H9 (cell line): ENCODE data around the gene TMEM204. TPM values are rescaled to one million over a fixed set of nuclear protein-coding genes. Genes with fewer than 3 reads are reported as not detected.

Experiments used
- DNase-seq: peaks from one replicate; pipeline ENCODE4 v3.0.0-alpha.2; 2017
- H2AFZ ChIP-seq: one replicate; pipeline ENCODE4 v1.6.1; 2013; ENCODE audit warnings: mild to moderate bottlenecking, low read length, control low read depth, moderate library complexity
- H2AK5ac ChIP-seq: 2 replicates; pipeline ENCODE4 v1.6.1; 2013; ENCODE audit warnings: low read length, control low read depth, mixed read lengths; ENCODE audit not compliant: insufficient read length
- H2BK120ac ChIP-seq: one replicate; pipeline ENCODE4 v1.6.1; 2013; ENCODE audit warnings: low read depth, mild to moderate bottlenecking, low read length, control low read depth, inconsistent platforms; ENCODE audit not compliant: poor library complexity, severe bottlenecking
- H2BK12ac ChIP-seq: 2 replicates; pipeline ENCODE4 v1.6.1; 2013; ENCODE audit warnings: low read length, control low read depth, mixed read lengths, low read depth; ENCODE audit not compliant: insufficient read length
- H2BK15ac ChIP-seq: 2 replicates; pipeline ENCODE4 v1.6.1; 2013; ENCODE audit warnings: low read depth, low read length, control low read depth
- H2BK20ac ChIP-seq: one replicate; pipeline ENCODE4 v1.6.1; 2013; ENCODE audit warnings: low read depth, mild to moderate bottlenecking, low read length, control low read depth, inconsistent platforms; ENCODE audit not compliant: poor library complexity, severe bottlenecking
- H2BK5ac ChIP-seq: 2 replicates; pipeline ENCODE4 v1.6.1; 2013; ENCODE audit warnings: low read length, control low read depth, mixed read lengths; ENCODE audit not compliant: insufficient read length
- H3K14ac ChIP-seq: 2 replicates; pipeline ENCODE4 v1.6.1; 2013; ENCODE audit warnings: low read length, control low read depth; ENCODE audit not compliant: insufficient read depth
- H3K18ac ChIP-seq: 2 replicates; pipeline ENCODE4 v1.6.1; 2013; ENCODE audit warnings: low read depth, mild to moderate bottlenecking, mixed read lengths, low read length, control low read depth; ENCODE audit not compliant: insufficient read length
- H3K23ac ChIP-seq: 2 replicates; pipeline ENCODE4 v1.6.1; 2013; ENCODE audit warnings: low read length, control low read depth, mixed read lengths, low read depth; ENCODE audit not compliant: insufficient read length
- H3K23me2 ChIP-seq: 2 replicates; pipeline ENCODE4 v1.6.1; 2013; ENCODE audit warnings: low read depth, mild to moderate bottlenecking, mixed read lengths, low read length, control low read depth; ENCODE audit not compliant: insufficient read length, poor library complexity, severe bottlenecking
- H3K27ac ChIP-seq: 2 replicates; pipeline ENCODE4 v1.5.1; 2013; ENCODE audit warnings: low read length, control low read depth, mixed read lengths, low read depth; ENCODE audit not compliant: insufficient read length
- H3K27me3 ChIP-seq: 2 replicates; pipeline ENCODE4 v1.6.1; 2013; ENCODE audit warnings: low read length, control low read depth, inconsistent platforms; ENCODE audit not compliant: insufficient read depth
- H3K4ac ChIP-seq: 2 replicates; pipeline ENCODE4 v1.6.1; 2013; ENCODE audit warnings: low read depth, mild to moderate bottlenecking, control low read depth, inconsistent platforms, low read length, moderate library complexity
- H3K4me1 ChIP-seq: 2 replicates; pipeline ENCODE4 v1.6.1; 2013; ENCODE audit warnings: low read length, control low read depth, inconsistent platforms; ENCODE audit not compliant: insufficient read depth
- H3K4me2 ChIP-seq: 2 replicates; pipeline ENCODE4 v1.6.1; 2013; ENCODE audit warnings: low read length, control low read depth, mixed read lengths; ENCODE audit not compliant: insufficient read length, insufficient read depth
- H3K56ac ChIP-seq: 2 replicates; pipeline ENCODE4 v1.6.1; 2013; ENCODE audit warnings: low read depth, mild to moderate bottlenecking, mixed read lengths, low read length, control low read depth; ENCODE audit not compliant: insufficient read length
- H3K79me1 ChIP-seq: 2 replicates; pipeline ENCODE4 v1.6.1; 2013; ENCODE audit warnings: low read depth, mild to moderate bottlenecking, moderate library complexity, low read length, control low read depth, inconsistent platforms; ENCODE audit not compliant: insufficient read depth, poor library complexity, severe bottlenecking
- H3K79me2 ChIP-seq: 2 replicates; pipeline ENCODE4 v1.6.1; 2013; ENCODE audit warnings: low read length, control low read depth, inconsistent platforms; ENCODE audit not compliant: insufficient read depth
- H3K9ac ChIP-seq: 2 replicates; pipeline ENCODE4 v1.6.1; 2013; ENCODE audit warnings: low read length, control low read depth, mixed read lengths; ENCODE audit not compliant: insufficient read length; ENCODE audit errors: extremely low read depth
- H3K9me3 ChIP-seq: one replicate; pipeline ENCODE4 v1.6.1; 2013; ENCODE audit warnings: low read depth, low read length, inconsistent platforms; ENCODE audit not compliant: control insufficient read depth
- H3T11ph ChIP-seq: one replicate; pipeline ENCODE4 v1.6.1; 2013; ENCODE audit warnings: mild to moderate bottlenecking, low read length, control low read depth, inconsistent platforms
- H4K20me1 ChIP-seq: one replicate; pipeline ENCODE4 v1.6.1; 2013; ENCODE audit not compliant: control insufficient read depth, insufficient read length, insufficient read depth
- H4K5ac ChIP-seq: 2 replicates; pipeline ENCODE4 v1.6.1; 2013; ENCODE audit warnings: low read depth, mild to moderate bottlenecking, mixed read lengths, low read length, control low read depth; ENCODE audit not compliant: insufficient read length
- H4K8ac ChIP-seq: replicated peaks from 2 replicates; pipeline ENCODE4 v1.6.1; 2013; ENCODE audit warnings: low read length, control low read depth, mixed read lengths, low read depth; ENCODE audit not compliant: insufficient read length
- H4K91ac ChIP-seq: 2 replicates; pipeline ENCODE4 v1.6.1; 2013; ENCODE audit warnings: low read depth, mild to moderate bottlenecking, moderate library complexity, mixed read lengths, low read length, control low read depth; ENCODE audit not compliant: insufficient read length
- H3K27ac Mint-ChIP-seq, 3 experiments: 2 replicates in 2 of 3; 3 replicates in 1 of 3; pipeline ENCODE4 v1.8.0; 2020 to 2021; ENCODE audit warnings: mixed read lengths in 3 of 3, mild to moderate bottlenecking in 1 of 3, moderate library complexity in 1 of 3
- H3K27me3 Mint-ChIP-seq: 2 replicates; pipeline ENCODE4 v1.8.0; 2021; ENCODE audit warnings: low read depth, mild to moderate bottlenecking, moderate library complexity, mixed read lengths
- H3K36me3 Mint-ChIP-seq, 3 experiments: 2 replicates in 2 of 3; 3 replicates in 1 of 3; pipeline ENCODE4 v1.8.0; 2020 to 2021; ENCODE audit warnings: low read depth in 3 of 3, mixed read lengths in 3 of 3; ENCODE audit not compliant: insufficient read depth in 1 of 3
- H3K4me1 Mint-ChIP-seq, 2 experiments: 2 replicates each; pipeline ENCODE4 v1.8.0; 2020; ENCODE audit warnings: mixed read lengths in 2 of 2
- H3K4me3 Mint-ChIP-seq, 2 experiments: 2 replicates in 1 of 2; 3 replicates in 1 of 2; pipeline ENCODE4 v1.8.0; 2020 to 2021; ENCODE audit warnings: mild to moderate bottlenecking in 2 of 2, mixed read lengths in 2 of 2, moderate library complexity in 1 of 2
- H3K9me3 Mint-ChIP-seq, 2 experiments: 2 replicates in 1 of 2; 3 replicates in 1 of 2; pipeline ENCODE4 v1.8.0; 2020; ENCODE audit warnings: mild to moderate bottlenecking in 2 of 2, mixed read lengths in 2 of 2, moderate library complexity in 1 of 2
- CTCF ChIP-seq: fragments of 200-600 bp; sonication (generic); conservative IDR thresholded peaks from 3 replicates; pipeline ENCODE4 v1.8.0; 2021; ENCODE audit warnings: antibody characterized with exemption, mild to moderate bottlenecking
- WGBS: extraction: QIAGEN DNeasy Blood & Tissue Kit; methylation state at CpG from one replicate; pipeline ENCODE4 v1.1.7; 2013; ENCODE audit warnings: missing lambda C conversion rate, low lambda C conversion rate, mixed read lengths; ENCODE audit not compliant: insufficient read length; ENCODE audit errors: extremely low coverage; 5-methylcytosine and 5-hydroxymethylcytosine counted together
- total RNA-seq: library from RNA; stranded (reverse); gene quantifications from 2 replicates; pipeline ENCODE4 v1.2.1, GENCODE V29; 2021

Gene TMEM204
- total RNA-seq, 1 experiment from 2014 or later, result not detected

- Histone ChIP-seq H3K27me3 (no peaks in the 10 kb centered on the region), H3T11ph (no peak overlapping the region), H2BK5ac (no peak overlapping the region), H3K23ac (no peak overlapping the region), H4K5ac (no peak overlapping the region), H4K8ac (no peak overlapping the region), H3K56ac (no peak overlapping the region), H2BK12ac (no peak overlapping the region), H2BK15ac (no peak overlapping the region), H3K4ac (no peak overlapping the region), H3K9ac (no peak overlapping the region), H3K4me2 (no peak overlapping the region), H2AK5ac (no peak overlapping the region), H3K27ac (no peak overlapping the region), H3K4me1 (no peaks in the 10 kb centered on the region), H3K18ac (no peak overlapping the region), H2BK120ac (no peak overlapping the region), H2AFZ (no peak overlapping the region), H4K20me1 (no peaks in the 10 kb centered on the region), H3K79me1 (no peaks in the 10 kb centered on the region), H2BK20ac (no peak overlapping the region), H4K91ac (no peak overlapping the region), H3K79me2 (no peaks in the 10 kb centered on the region), H3K9me3 (no peaks in the 10 kb centered on the region), H3K23me2 (no peaks in the 10 kb centered on the region), H3K14ac (no peak overlapping the region)
- no peak for TF ChIP-seq CTCF
- H3K4me1 Mint-ChIP-seq, result no peaks in the 10 kb centered on the region
- WGBS, result no CpG with 5 or more reads among the region's 15 CpGs
- no peak for DNase-seq
- H3K4me3 Mint-ChIP-seq, result no peak overlapping the region
- H3K27ac Mint-ChIP-seq, result peak overlapping the region in 1 of 3 experiments; percentile 14; a peak in 1 of 7 replicates
- no peaks in the 10 kb centered on the region; the same call in 1 of the 2 replicates for H3K27me3 Mint-ChIP-seq
- H3K36me3 Mint-ChIP-seq, result peaks cover 10 to 33% (median 32%) of the 10 kb centered on the region in 3 experiments; a peak in 6 of 7 replicates
- H3K9me3 Mint-ChIP-seq, result peaks cover 6 to 15% of the 10 kb centered on the region in 2 experiments; a peak in 3 of 5 replicates
Measured at GRCh38 chr16:1512774-1513173, 20.7 kb upstream of the TMEM204 start.
